Measurements from ENCODE around the gene SLAMF1.

Gene SLAMF1

DNA sequence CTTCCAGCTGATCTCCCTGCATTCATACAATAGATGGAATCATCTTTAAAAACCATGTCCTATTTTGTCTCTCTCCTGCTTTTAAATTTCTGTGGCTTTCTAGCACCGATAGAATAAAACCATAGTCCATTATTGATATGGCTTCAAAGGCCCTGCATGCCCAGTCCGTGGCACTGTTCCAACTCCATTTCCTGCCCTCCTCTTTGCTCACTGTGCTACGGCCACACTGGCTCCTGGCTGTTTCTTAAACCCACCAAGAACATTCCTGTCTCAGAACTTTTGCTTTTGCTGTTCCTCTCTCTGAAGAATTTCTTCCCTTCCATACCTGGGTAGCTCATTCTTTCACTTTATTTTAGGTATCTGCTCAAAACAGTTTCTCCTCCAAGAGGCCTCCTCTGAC is 7.2 kb downstream of the SLAMF1 start:
- no peaks in the 10 kb centered on the region for H3K27me3 ChIP-seq (replicated peaks; ENCODE audit: control insufficient read depth, insufficient read depth, low read length)
- TF ChIP-seq CTCF (IDR thresholded peaks at IDR 0.05; ENCODE audit: insufficient read depth, low read length, poor library complexity, severe bottlenecking): no peak
- H3K4me3 ChIP-seq (replicated peaks; ENCODE audit: low read depth, low read length): peak overlapping the region; percentile 4; the same call in 1 of the 2 replicates
- peaks cover 18% of the 10 kb centered on the region for H3K36me3 ChIP-seq (ENCODE audit: control insufficient read depth, insufficient read depth, low read length)
- no peak for DNase-seq (ENCODE audit: extremely low read depth, insufficient read length)

- Histone ChIP-seq H3K27me3 (replicated peaks; ENCODE audit: control insufficient read depth, insufficient read depth, low read length) (no peaks in the 10 kb centered on the region), H3K4me3 (replicated peaks; ENCODE audit: low read depth, low read length) (no peak overlapping the region), H3K36me3 (ENCODE audit: control insufficient read depth, insufficient read depth, low read length) (peaks cover 24% of the 10 kb centered on the region)
- no peak for DNase-seq (ENCODE audit: extremely low read depth, insufficient read length)
- no peak for TF ChIP-seq CTCF (IDR thresholded peaks at IDR 0.05; ENCODE audit: insufficient read depth, low read length, poor library complexity, severe bottlenecking)
Observed at GRCh38 chr1:160638926-160639325, 7.9 kb downstream of the SLAMF1 start.

DNA sequence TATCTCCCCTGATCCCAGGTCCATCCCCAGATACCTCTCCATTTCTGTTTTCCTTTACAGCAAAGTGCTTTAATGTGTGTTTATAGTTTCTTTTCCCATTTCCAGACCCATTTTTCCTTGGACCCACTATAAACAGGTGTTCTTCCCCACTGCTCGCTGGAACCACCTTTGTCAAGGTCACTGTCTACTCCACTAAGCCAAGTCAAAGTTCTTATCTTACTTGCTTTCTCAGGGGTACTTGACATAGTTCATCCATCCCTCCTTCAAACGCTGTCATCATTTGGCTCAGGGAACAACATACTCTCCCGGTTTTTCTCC is 8.3 kb downstream of the SLAMF1 start:
- Histone ChIP-seq H3K4me3 (replicated peaks; ENCODE audit: low read depth, low read length) (peak overlapping the region; percentile 34), H3K27me3 (replicated peaks; ENCODE audit: control insufficient read depth, insufficient read depth, low read length) (no peaks in the 10 kb centered on the region), H3K36me3 (ENCODE audit: control insufficient read depth, insufficient read depth, low read length) (peaks cover 25% of the 10 kb centered on the region)
- no peak for DNase-seq (ENCODE audit: extremely low read depth, insufficient read length)
- TF ChIP-seq CTCF (IDR thresholded peaks at IDR 0.05; ENCODE audit: insufficient read depth, low read length, poor library complexity, severe bottlenecking): no peak

- peaks cover 30% of the 10 kb centered on the region for H3K36me3 ChIP-seq (ENCODE audit: control insufficient read depth, insufficient read depth, low read length)
- no peak for TF ChIP-seq CTCF (IDR thresholded peaks at IDR 0.05; ENCODE audit: insufficient read depth, low read length, poor library complexity, severe bottlenecking)
- H3K27me3 ChIP-seq (replicated peaks; ENCODE audit: control insufficient read depth, insufficient read depth, low read length): no peaks in the 10 kb centered on the region
- no peak for DNase-seq (ENCODE audit: extremely low read depth, insufficient read length)
- H3K4me3 ChIP-seq (replicated peaks; ENCODE audit: low read depth, low read length): peak overlapping the region; percentile 34
Observed at GRCh38 chr1:160637821-160638539, 8.9 kb downstream of the SLAMF1 start.

- TF ChIP-seq CTCF (IDR thresholded peaks at IDR 0.05; ENCODE audit: insufficient read depth, low read length, poor library complexity, severe bottlenecking): no peak
- DNase-seq (ENCODE audit: extremely low read depth, insufficient read length): no peak
- no peak overlapping the region for H3K4me3 ChIP-seq (replicated peaks; ENCODE audit: low read depth, low read length)
- no peaks in the 10 kb centered on the region for H3K27me3 ChIP-seq (replicated peaks; ENCODE audit: control insufficient read depth, insufficient read depth, low read length)
- peaks cover 33% of the 10 kb centered on the region for H3K36me3 ChIP-seq (ENCODE audit: control insufficient read depth, insufficient read depth, low read length)
Observed at GRCh38 chr1:160637065-160637464, 9.8 kb downstream of the SLAMF1 start.

DNA sequence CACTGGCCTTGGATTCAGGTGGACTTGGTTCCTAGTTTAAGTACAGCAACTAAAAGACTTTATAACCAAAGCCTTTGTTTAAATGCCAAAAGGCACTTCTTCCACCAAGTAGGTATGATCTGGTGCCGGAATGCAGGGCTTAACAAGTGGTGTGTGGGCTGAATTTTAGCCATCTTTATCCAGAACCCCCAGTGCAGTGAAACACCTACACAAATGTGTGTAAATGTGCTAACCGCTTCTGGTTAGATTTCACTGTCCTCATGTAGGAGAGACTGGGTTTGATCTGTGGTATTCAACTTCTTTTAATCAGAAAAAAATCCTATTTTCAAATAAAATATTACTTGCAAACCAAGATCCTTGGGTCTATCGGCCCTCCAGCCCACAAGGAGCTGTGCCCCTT is 10.3 kb downstream of the SLAMF1 start:
- TF ChIP-seq CTCF (IDR thresholded peaks at IDR 0.05; ENCODE audit: insufficient read depth, low read length, poor library complexity, severe bottlenecking): no peak
- Histone ChIP-seq H3K4me3 (replicated peaks; ENCODE audit: low read depth, low read length) (no peak overlapping the region), H3K27me3 (replicated peaks; ENCODE audit: control insufficient read depth, insufficient read depth, low read length) (no peaks in the 10 kb centered on the region), H3K36me3 (ENCODE audit: control insufficient read depth, insufficient read depth, low read length) (peaks cover 35% of the 10 kb centered on the region)
- DNase-seq (ENCODE audit: extremely low read depth, insufficient read length): no peak
